ENCODE results near the gene EIF4G1.

- TF ChIP-seq POLR2A (IDR thresholded peaks at IDR 0.05): no peak
- no peak for TF ChIP-seq CTCF (IDR thresholded peaks at IDR 0.05)
These were observed 35.4 kb downstream of the EIF4G1 start for GRCh38 chr3:184349563-184350470.
